GM21723 (cell line): ENCODE results near the gene MAN2B1.
"Not testable (repeated sequence)": the region's sequence is repeated elsewhere in the genome, so short reads cannot be mapped to it uniquely, and the experiment has no call there.

Experiments
- ATAC-seq: cut with Tn5 transposase; IDR thresholded peaks from one replicate; pipeline ENCODE4 v1.9.1; 2021; ENCODE audit warnings: mild to moderate bottlenecking, moderate library complexity; ENCODE audit not compliant: unreplicated experiment

MAN2B1 gene

GRCh38 chr19:12623361-12624031 is 43.0 kb downstream of the MAN2B1 start:
- no peak for ATAC-seq

GRCh38 chr19:12621253-12622024 is 45.1 kb downstream of the MAN2B1 start:
- not testable (repeated sequence) for ATAC-seq

GRCh38 chr19:12617646-12618045 is 48.9 kb downstream of the MAN2B1 start:
- ATAC-seq, result no peak

- ATAC-seq, result no peak
These were observed 55.2 kb downstream of the MAN2B1 start for GRCh38 chr19:12611361-12611699.

GRCh38 chr19:12610540-12611360 is 55.8 kb downstream of the MAN2B1 start, which contains the start of the genes ZNF490 and ZNF791:
ZNF490 (minus strand) TSS chr19:12610813; CDS start chr19:12610680, 133 bp downstream.
ZNF791 (plus strand) TSS chr19:12610920; CDS start chr19:12611080, 160 bp downstream.
- peak; percentile 77 for ATAC-seq

GRCh38 chr19:12607631-12608030 is 58.9 kb downstream of the MAN2B1 start:
- no peak for ATAC-seq

- no peak for ATAC-seq
These were observed 59.7 kb downstream of the MAN2B1 start for GRCh38 chr19:12606796-12607195.

- peak; percentile 51 for ATAC-seq
These were observed 62.8 kb downstream of the MAN2B1 start for GRCh38 chr19:12603714-12604113.

- ATAC-seq, result no peak
These were observed 68.9 kb downstream of the MAN2B1 start for GRCh38 chr19:12597594-12597993.

- no peak for ATAC-seq
These were observed 69.5 kb downstream of the MAN2B1 start for GRCh38 chr19:12596927-12597548.
